Measurements from ENCODE around the gene TYROBP. TPM values are rescaled to one million over a fixed set of nuclear protein-coding genes. Genes with fewer than 3 reads are reported as not detected.
"Not testable (repeated sequence)": the region's sequence is repeated elsewhere in the genome, so short reads cannot be mapped to it uniquely, and the experiment has no call there.

TYROBP gene
- 31.5 TPM for polyA plus RNA-seq (2013)

GRCh38 chr19:35908010-35908441 is at the start of gene TYROBP:
Gene TYROBP, minus strand, starts transcription at chr19:35908295. Its CDS starts 67 bp downstream, at chr19:35908228.
- POLR2A ChIA-PET: interaction anchor here (0.7 to 2.1 kb wide), 4 partner anchors 8 to 23 kb away, joined by 3 to 15 read pairs (median 4); partner anchors contain the start of gene NFKBID
- H3K36me3 ChIP-seq (ENCODE audit: control insufficient read depth in 4 of 4, insufficient read depth in 4 of 4, low read length in 3 of 4): no peaks in the 10 kb centered on the region
- peak within 1 kb of the TSS in 1 of 2 experiments; percentile 90 for H3K27ac ChIP-seq (ENCODE audit: insufficient read depth in 1 of 2, low read depth in 1 of 2, low read length in 2 of 2, poor library complexity in 1 of 2, severe bottlenecking in 2 of 2)

DNA sequence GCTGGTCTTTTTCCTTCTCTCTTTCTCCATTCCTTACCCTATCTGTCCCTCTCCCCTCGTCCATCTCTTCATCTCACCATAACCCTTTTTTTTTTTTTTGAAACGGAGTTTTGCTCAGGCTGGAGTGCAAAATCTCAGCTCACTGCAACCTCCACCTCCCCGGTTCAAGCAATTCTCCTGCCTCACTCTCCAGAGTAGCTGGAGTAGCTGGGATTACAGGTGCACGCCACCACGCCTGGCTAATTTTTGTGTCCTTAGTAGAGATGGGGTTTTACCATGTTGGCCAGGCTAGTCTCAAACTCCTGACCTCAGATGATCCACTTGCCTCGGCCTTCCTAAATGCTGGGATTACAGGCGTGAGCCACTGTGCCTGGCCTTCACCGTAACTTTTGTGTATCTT is 49.3 kb upstream of the TYROBP start:
- WGBS (ENCODE audit: insufficient coverage): 100% methylated on average over 6 of the region's 8 CpGs
- H3K36me3 ChIP-seq (ENCODE audit: control insufficient read depth in 4 of 4, insufficient read depth in 4 of 4, low read length in 3 of 4); DNase-seq; POLR2A ChIA-PET; H3K4me3 ChIP-seq (ENCODE audit: control insufficient read depth in 1 of 7, extremely low read depth in 1 of 7, insufficient read depth in 4 of 7, low read depth in 2 of 7, low read length in 6 of 7); H3K27ac ChIP-seq (ENCODE audit: insufficient read depth in 1 of 2, low read depth in 1 of 2, low read length in 2 of 2, poor library complexity in 1 of 2, severe bottlenecking in 2 of 2); H3K9me3 ChIP-seq (ENCODE audit: control extremely low read depth in 1 of 5, control insufficient read depth in 4 of 5, insufficient read depth in 2 of 5, low read depth in 1 of 5, low read length in 4 of 5): not testable (repeated sequence)
- peaks cover 0 to 47% (median 15%) of the 10 kb centered on the region in 5 experiments for H3K27me3 ChIP-seq (replicated peaks in 2 of 5; ENCODE audit: control insufficient read depth in 4 of 5, insufficient read depth in 5 of 5, low read length in 4 of 5)
- CTCF ChIA-PET: interaction anchor here (1.2 to 2.7 kb wide), 3 partner anchors 10 to 104 kb away, joined by 3 to 11 read pairs (median 4); partner anchors contain the start of gene SDHAF1
- H3K4me1 ChIP-seq (ENCODE audit: control extremely low read depth in 1 of 4, control insufficient read depth in 4 of 4, insufficient read depth in 4 of 4, low read length in 3 of 4): peaks cover 10 to 27% (median 22%) of the 10 kb centered on the region in 4 experiments

More at GRCh38 chr19:35908010-35908441, at the start of gene TYROBP:
- Histone ChIP-seq H3K4me3 (ENCODE audit: control insufficient read depth in 1 of 7, extremely low read depth in 1 of 7, insufficient read depth in 4 of 7, low read depth in 2 of 7, low read length in 6 of 7) (peak within 1 kb of the TSS in 5 of 7 experiments; percentile 36 to 66 (median 58)), H3K9me3 (ENCODE audit: control extremely low read depth in 1 of 5, control insufficient read depth in 4 of 5, insufficient read depth in 2 of 5, low read depth in 1 of 5, low read length in 4 of 5) (no peaks in the 10 kb centered on the region), H3K4me1 (ENCODE audit: control extremely low read depth in 1 of 4, control insufficient read depth in 4 of 4, insufficient read depth in 4 of 4, low read length in 3 of 4) (peaks cover 11 to 90% (median 66%) of the 10 kb centered on the region in 4 experiments), H3K27me3 (replicated peaks in 2 of 5; ENCODE audit: control insufficient read depth in 4 of 5, insufficient read depth in 5 of 5, low read length in 4 of 5) (no peaks in the 10 kb centered on the region)
- no peak for DNase-seq
- WGBS (ENCODE audit: insufficient coverage): 16% methylated on average over 7 of the region's 9 CpGs
- CTCF ChIA-PET: interaction anchor here (1.7 to 2.7 kb wide), 3 partner anchors 10 to 24 kb away, joined by 6 to 11 read pairs (median 9); no protein-coding TSS in a partner anchor

DNA sequence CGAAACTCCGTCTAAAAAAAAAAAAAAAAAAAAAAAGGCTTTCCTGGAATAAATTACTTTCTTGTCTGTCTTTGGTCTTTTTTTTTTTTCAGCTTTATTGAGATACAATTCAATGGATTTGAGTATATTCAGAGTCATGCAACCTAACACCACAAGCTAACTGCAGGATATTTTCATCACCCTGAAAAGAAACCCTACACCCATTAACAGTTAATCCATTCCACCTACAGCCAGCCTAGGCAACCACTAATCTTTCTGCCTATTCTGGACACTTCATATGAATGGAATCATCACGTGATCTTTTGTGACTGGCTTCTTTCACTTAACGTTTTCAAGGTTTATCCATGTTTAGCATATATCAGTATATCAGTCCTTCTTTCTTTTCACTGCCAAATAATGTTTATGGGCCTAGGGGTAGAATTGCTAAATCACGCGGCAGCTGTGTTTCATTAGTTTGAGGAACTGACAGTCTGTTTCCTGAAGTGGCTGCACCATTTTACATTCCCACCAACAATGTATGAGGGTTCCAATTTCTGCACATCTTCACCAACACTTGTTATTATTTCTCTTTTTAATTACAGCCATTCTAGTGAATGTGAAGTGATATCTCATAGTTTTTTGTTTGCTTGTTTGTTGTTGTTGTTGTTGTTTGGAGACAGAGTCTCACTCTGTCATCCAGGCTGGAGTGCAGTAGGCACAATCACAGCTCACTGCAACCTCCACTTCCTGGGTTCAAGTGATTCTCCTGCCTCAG is 48.0 kb upstream of the TYROBP start:
- Histone ChIP-seq H3K27ac (ENCODE audit: insufficient read depth in 1 of 2, low read depth in 1 of 2, low read length in 2 of 2, poor library complexity in 1 of 2, severe bottlenecking in 2 of 2) (no peak overlapping the region), H3K9me3 (ENCODE audit: control extremely low read depth in 1 of 5, control insufficient read depth in 4 of 5, insufficient read depth in 2 of 5, low read depth in 1 of 5, low read length in 4 of 5) (peaks cover 0 to 2% (median 0%) of the 10 kb centered on the region in 5 experiments), H3K4me1 (ENCODE audit: control extremely low read depth in 1 of 4, control insufficient read depth in 4 of 4, insufficient read depth in 4 of 4, low read length in 3 of 4) (peaks cover 10 to 31% (median 24%) of the 10 kb centered on the region in 4 experiments), H3K27me3 (replicated peaks in 2 of 5; ENCODE audit: control insufficient read depth in 4 of 5, insufficient read depth in 5 of 5, low read length in 4 of 5) (peaks cover 0 to 39% (median 15%) of the 10 kb centered on the region in 5 experiments), H3K4me3 (ENCODE audit: control insufficient read depth in 1 of 7, extremely low read depth in 1 of 7, insufficient read depth in 4 of 7, low read depth in 2 of 7, low read length in 6 of 7) (no peak overlapping the region), H3K36me3 (ENCODE audit: control insufficient read depth in 4 of 4, insufficient read depth in 4 of 4, low read length in 3 of 4) (no peaks in the 10 kb centered on the region)
- POLR2A ChIA-PET: no interaction called here
- 40% methylated on average over 2 of the region's 6 CpGs for WGBS (ENCODE audit: insufficient coverage)
- DNase-seq: no peak
- CTCF ChIA-PET: interaction anchor here (0.6 to 1.3 kb wide), 2 partner anchors 10 to 126 kb away, joined by 3 read pairs; no protein-coding TSS in a partner anchor

GRCh38 chr19:35949131-35949530 is 41.0 kb upstream of the TYROBP start:
- H3K9me3 ChIP-seq (ENCODE audit: control extremely low read depth in 1 of 5, control insufficient read depth in 4 of 5, insufficient read depth in 2 of 5, low read depth in 1 of 5, low read length in 4 of 5): no peaks in the 10 kb centered on the region
- POLR2A ChIA-PET: interaction anchor here (0.6 kb wide), 1 partner anchor 43 kb away, joined by 3 read pairs; no protein-coding TSS in a partner anchor
- no peaks in the 10 kb centered on the region for H3K36me3 ChIP-seq (ENCODE audit: control insufficient read depth in 4 of 4, insufficient read depth in 4 of 4, low read length in 3 of 4)
- no peak for DNase-seq
- CTCF ChIA-PET: interaction anchor here (0.9 to 1.3 kb wide), 3 partner anchors 42 to 129 kb away, joined by 3 to 5 read pairs (median 3); no protein-coding TSS in a partner anchor
- H3K4me1 ChIP-seq (ENCODE audit: control extremely low read depth in 1 of 4, control insufficient read depth in 4 of 4, insufficient read depth in 4 of 4, low read length in 3 of 4): peaks cover 10 to 21% (median 16%) of the 10 kb centered on the region in 4 experiments
- H3K27me3 ChIP-seq (replicated peaks in 2 of 5; ENCODE audit: control insufficient read depth in 4 of 5, insufficient read depth in 5 of 5, low read length in 4 of 5): no peaks in the 10 kb centered on the region
- no peak overlapping the region for H3K4me3 ChIP-seq (ENCODE audit: control insufficient read depth in 1 of 7, extremely low read depth in 1 of 7, insufficient read depth in 4 of 7, low read depth in 2 of 7, low read length in 6 of 7)
- no peak overlapping the region for H3K27ac ChIP-seq (ENCODE audit: insufficient read depth in 1 of 2, low read depth in 1 of 2, low read length in 2 of 2, poor library complexity in 1 of 2, severe bottlenecking in 2 of 2)
- WGBS (ENCODE audit: insufficient coverage): 86% methylated on average over 2 of the region's 2 CpGs

DNA sequence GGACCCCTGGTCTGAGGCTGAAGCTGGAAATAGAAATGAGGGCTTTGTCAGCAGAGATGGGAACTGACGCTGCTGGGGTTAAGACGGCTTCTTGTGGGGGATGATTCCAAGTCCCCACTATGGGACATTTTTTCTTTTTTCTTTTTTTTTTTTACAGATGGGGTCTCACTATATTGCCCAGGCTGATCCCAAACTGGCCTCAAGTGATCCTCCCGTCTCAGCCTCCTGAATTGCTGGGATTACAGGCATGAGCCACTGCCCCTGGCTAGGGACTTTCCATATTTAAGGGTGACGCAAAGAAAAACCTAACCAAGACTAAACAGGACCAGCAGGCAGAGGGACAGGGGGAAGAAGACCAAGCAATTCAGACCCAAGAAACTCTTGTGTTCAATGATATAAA is 38.1 kb upstream of the TYROBP start:
- Histone ChIP-seq H3K36me3 (ENCODE audit: control insufficient read depth in 4 of 4, insufficient read depth in 4 of 4, low read length in 3 of 4) (no peaks in the 10 kb centered on the region), H3K27ac (ENCODE audit: insufficient read depth in 1 of 2, low read depth in 1 of 2, low read length in 2 of 2, poor library complexity in 1 of 2, severe bottlenecking in 2 of 2) (no peak overlapping the region), H3K4me1 (ENCODE audit: control extremely low read depth in 1 of 4, control insufficient read depth in 4 of 4, insufficient read depth in 4 of 4, low read length in 3 of 4) (no peaks in the 10 kb centered on the region), H3K9me3 (ENCODE audit: control extremely low read depth in 1 of 5, control insufficient read depth in 4 of 5, insufficient read depth in 2 of 5, low read depth in 1 of 5, low read length in 4 of 5) (no peaks in the 10 kb centered on the region), H3K4me3 (ENCODE audit: control insufficient read depth in 1 of 7, extremely low read depth in 1 of 7, insufficient read depth in 4 of 7, low read depth in 2 of 7, low read length in 6 of 7) (no peak overlapping the region), H3K27me3 (replicated peaks in 2 of 5; ENCODE audit: control insufficient read depth in 4 of 5, insufficient read depth in 5 of 5, low read length in 4 of 5) (no peaks in the 10 kb centered on the region)
- 95% methylated on average over 2 of the region's 4 CpGs for WGBS (ENCODE audit: insufficient coverage)
- POLR2A ChIA-PET: no interaction called here
- CTCF ChIA-PET: interaction anchor here (1.1 to 1.8 kb wide), 4 partner anchors 9 to 126 kb away, joined by 3 to 7 read pairs (median 4); partner anchors contain the start of gene SDHAF1
- DNase-seq: no peak

GRCh38 chr19:35945121-35945790 is 37.2 kb upstream of the TYROBP start:
- Histone ChIP-seq H3K27me3 (replicated peaks in 2 of 5; ENCODE audit: control insufficient read depth in 4 of 5, insufficient read depth in 5 of 5, low read length in 4 of 5) (no peaks in the 10 kb centered on the region), H3K4me3 (ENCODE audit: control insufficient read depth in 1 of 7, extremely low read depth in 1 of 7, insufficient read depth in 4 of 7, low read depth in 2 of 7, low read length in 6 of 7) (no peak overlapping the region), H3K27ac (ENCODE audit: insufficient read depth in 1 of 2, low read depth in 1 of 2, low read length in 2 of 2, poor library complexity in 1 of 2, severe bottlenecking in 2 of 2) (no peak overlapping the region), H3K36me3 (ENCODE audit: control insufficient read depth in 4 of 4, insufficient read depth in 4 of 4, low read length in 3 of 4) (no peaks in the 10 kb centered on the region), H3K4me1 (ENCODE audit: control extremely low read depth in 1 of 4, control insufficient read depth in 4 of 4, insufficient read depth in 4 of 4, low read length in 3 of 4) (no peaks in the 10 kb centered on the region), H3K9me3 (ENCODE audit: control extremely low read depth in 1 of 5, control insufficient read depth in 4 of 5, insufficient read depth in 2 of 5, low read depth in 1 of 5, low read length in 4 of 5) (no peaks in the 10 kb centered on the region)
- 95% methylated on average over 6 of the region's 11 CpGs for WGBS (ENCODE audit: insufficient coverage)
- ChIA-PET CTCF (interaction anchor here (1.2 to 1.8 kb wide), 2 partner anchors 8 to 125 kb away, joined by 3 to 7 read pairs; no protein-coding TSS in a partner anchor), POLR2A (no interaction called here)
- DNase-seq: no peak

All from common myeloid progenitor, CD34-positive (primary cell).